ENCODE measurements around the gene MIF4GD. TPM values are rescaled to one million over a fixed set of nuclear protein-coding genes. Genes with fewer than 3 reads are reported as not detected.

MIF4GD gene
- total and polyA plus RNA-seq, 10 of the 15 experiments (the other 5 are each of a cell fraction or from before 2014, with no cell fraction given), result 22.8 to 96.2 (median 60.1) TPM

DNA sequence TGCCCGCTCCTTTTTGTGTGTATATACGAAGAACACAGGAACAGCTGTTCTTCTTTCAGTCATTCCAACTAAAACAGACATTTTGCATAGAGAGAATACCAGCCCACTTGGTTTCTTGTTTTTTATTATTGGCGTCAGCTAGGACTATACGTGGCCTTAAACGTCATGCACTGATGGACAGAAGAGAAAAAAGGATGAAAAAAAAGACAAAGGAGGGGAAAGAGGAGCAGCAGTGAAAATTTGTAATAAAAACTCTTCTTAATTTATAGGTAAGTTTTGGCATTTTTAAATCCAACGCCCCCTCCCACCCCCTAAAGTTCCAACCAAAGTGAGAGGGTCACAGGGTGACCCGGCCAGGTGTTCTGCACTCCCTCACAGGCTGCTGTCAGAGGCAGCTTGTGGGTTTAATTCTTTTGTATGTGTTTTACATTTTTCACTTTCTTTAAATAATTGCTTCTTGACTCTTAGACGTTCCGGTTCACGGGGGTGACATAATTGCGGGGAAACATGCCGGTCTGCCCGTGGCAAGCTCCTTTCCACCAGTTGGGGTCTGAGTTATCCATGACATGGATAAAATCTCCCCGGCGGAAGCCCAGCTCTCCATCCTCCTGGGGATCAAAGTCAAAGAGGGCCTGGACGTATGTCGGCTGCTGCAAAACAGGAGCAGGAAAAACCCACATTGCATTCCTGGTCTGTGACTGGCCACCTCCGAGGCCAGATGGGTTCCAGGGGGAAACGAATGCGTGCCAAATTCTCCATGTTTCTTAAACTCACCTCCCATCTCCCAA lies 49.1 kb upstream of the MIF4GD start (continued):
- TF ChIP-seq IKZF2 (IDR thresholded peaks at IDR 0.05) (peak; percentile 67 to 80), ZNF622 (IDR thresholded peaks at IDR 0.05) (no peak), RUNX3 (IDR thresholded peaks at IDR 0.05; ENCODE audit: low read length) (peak; percentile 77; the same call in 1 of the 2 replicates), ASH2L (IDR thresholded peaks at IDR 0.05; ENCODE audit: borderline replicate concordance, low read depth) (no peak), GABPA (IDR thresholded peaks at IDR 0.05; ENCODE audit: low read depth) (0 out of 2 replicates have a peak, but pooled peaks have one; percentile 32), SIN3A (IDR thresholded peaks at IDR 0.05; ENCODE audit: low read depth, low read length) (no peak), HDGF (IDR thresholded peaks at IDR 0.05) (no peak), EGR1 (IDR thresholded peaks at IDR 0.05; ENCODE audit: borderline replicate concordance in 1 of 2, low read depth in 2 of 2, low read length in 2 of 2) (no peak), NR2C2 (IDR thresholded peaks at IDR 0.05; ENCODE audit: borderline replicate concordance, control insufficient read depth, insufficient read length, low read depth) (no peak), EP300 (IDR thresholded peaks at IDR 0.05; ENCODE audit: borderline replicate concordance in 1 of 2, control insufficient read depth in 1 of 2, low read depth in 2 of 2, low read length in 2 of 2) (peak; percentile 63 to 75; a peak in 3 of 4 replicates), NR2C1 (IDR thresholded peaks at IDR 0.05) (peak; percentile 63), NBN (IDR thresholded peaks at IDR 0.05) (no peak), FOS (IDR thresholded peaks at IDR 0.05; ENCODE audit: borderline replicate concordance, extremely low read depth, insufficient read length) (no peak), SIX5 (IDR thresholded peaks at IDR 0.05; ENCODE audit: low read depth, low read length, severe bottlenecking) (no peak), TAF1 (IDR thresholded peaks at IDR 0.05; ENCODE audit: borderline replicate concordance, low read depth, low read length) (no peak), CREM (IDR thresholded peaks at IDR 0.05; ENCODE audit: low read depth) (peak; percentile 64)
- TF ChIP-seq, protein P1, sequence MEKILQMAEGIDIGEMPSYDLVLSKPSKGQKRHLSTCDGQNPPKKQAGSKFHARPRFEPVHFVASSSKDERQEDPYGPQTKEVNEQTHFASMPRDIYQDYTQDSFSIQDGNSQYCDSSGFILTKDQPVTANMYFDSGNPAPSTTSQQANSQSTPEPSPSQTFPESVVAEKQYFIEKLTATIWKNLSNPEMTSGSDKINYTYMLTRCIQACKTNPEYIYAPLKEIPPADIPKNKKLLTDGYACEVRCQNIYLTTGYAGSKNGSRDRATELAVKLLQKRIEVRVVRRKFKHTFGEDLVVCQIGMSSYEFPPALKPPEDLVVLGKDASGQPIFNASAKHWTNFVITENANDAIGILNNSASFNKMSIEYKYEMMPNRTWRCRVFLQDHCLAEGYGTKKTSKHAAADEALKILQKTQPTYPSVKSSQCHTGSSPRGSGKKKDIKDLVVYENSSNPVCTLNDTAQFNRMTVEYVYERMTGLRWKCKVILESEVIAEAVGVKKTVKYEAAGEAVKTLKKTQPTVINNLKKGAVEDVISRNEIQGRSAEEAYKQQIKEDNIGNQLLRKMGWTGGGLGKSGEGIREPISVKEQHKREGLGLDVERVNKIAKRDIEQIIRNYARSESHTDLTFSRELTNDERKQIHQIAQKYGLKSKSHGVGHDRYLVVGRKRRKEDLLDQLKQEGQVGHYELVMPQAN (conservative IDR thresholded peaks at IDR 0.05), result no peak
- TF ChIP-seq, protein P2, sequence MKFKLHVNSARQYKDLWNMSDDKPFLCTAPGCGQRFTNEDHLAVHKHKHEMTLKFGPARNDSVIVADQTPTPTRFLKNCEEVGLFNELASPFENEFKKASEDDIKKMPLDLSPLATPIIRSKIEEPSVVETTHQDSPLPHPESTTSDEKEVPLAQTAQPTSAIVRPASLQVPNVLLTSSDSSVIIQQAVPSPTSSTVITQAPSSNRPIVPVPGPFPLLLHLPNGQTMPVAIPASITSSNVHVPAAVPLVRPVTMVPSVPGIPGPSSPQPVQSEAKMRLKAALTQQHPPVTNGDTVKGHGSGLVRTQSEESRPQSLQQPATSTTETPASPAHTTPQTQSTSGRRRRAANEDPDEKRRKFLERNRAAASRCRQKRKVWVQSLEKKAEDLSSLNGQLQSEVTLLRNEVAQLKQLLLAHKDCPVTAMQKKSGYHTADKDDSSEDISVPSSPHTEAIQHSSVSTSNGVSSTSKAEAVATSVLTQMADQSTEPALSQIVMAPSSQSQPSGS (IDR thresholded peaks at IDR 0.05; ENCODE audit: low read length), result peak; percentile 74
- TF ChIP-seq, protein P3, sequence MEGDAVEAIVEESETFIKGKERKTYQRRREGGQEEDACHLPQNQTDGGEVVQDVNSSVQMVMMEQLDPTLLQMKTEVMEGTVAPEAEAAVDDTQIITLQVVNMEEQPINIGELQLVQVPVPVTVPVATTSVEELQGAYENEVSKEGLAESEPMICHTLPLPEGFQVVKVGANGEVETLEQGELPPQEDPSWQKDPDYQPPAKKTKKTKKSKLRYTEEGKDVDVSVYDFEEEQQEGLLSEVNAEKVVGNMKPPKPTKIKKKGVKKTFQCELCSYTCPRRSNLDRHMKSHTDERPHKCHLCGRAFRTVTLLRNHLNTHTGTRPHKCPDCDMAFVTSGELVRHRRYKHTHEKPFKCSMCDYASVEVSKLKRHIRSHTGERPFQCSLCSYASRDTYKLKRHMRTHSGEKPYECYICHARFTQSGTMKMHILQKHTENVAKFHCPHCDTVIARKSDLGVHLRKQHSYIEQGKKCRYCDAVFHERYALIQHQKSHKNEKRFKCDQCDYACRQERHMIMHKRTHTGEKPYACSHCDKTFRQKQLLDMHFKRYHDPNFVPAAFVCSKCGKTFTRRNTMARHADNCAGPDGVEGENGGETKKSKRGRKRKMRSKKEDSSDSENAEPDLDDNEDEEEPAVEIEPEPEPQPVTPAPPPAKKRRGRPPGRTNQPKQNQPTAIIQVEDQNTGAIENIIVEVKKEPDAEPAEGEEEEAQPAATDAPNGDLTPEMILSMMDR (IDR thresholded peaks at IDR 0.05 in 2 of 3, conservative IDR thresholded peaks at IDR 0.05 in 1 of 3; ENCODE audit: control insufficient read depth in 2 of 3, extremely low read depth in 1 of 3, insufficient read depth in 1 of 3, low read depth in 3 of 3, low read length in 3 of 3), result no peak
- TF ChIP-seq, protein P4, sequence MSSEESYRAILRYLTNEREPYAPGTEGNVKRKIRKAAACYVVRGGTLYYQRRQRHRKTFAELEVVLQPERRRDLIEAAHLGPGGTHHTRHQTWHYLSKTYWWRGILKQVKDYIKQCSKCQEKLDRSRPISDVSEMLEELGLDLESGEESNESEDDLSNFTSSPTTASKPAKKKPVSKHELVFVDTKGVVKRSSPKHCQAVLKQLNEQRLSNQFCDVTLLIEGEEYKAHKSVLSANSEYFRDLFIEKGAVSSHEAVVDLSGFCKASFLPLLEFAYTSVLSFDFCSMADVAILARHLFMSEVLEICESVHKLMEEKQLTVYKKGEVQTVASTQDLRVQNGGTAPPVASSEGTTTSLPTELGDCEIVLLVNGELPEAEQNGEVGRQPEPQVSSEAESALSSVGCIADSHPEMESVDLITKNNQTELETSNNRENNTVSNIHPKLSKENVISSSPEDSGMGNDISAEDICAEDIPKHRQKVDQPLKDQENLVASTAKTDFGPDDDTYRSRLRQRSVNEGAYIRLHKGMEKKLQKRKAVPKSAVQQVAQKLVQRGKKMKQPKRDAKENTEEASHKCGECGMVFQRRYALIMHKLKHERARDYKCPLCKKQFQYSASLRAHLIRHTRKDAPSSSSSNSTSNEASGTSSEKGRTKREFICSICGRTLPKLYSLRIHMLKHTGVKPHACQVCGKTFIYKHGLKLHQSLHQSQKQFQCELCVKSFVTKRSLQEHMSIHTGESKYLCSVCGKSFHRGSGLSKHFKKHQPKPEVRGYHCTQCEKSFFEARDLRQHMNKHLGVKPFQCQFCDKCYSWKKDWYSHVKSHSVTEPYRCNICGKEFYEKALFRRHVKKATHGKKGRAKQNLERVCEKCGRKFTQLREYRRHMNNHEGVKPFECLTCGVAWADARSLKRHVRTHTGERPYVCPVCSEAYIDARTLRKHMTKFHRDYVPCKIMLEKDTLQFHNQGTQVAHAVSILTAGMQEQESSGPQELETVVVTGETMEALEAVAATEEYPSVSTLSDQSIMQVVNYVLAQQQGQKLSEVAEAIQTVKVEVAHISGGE (CRISPR knock-in tag; IDR thresholded peaks at IDR 0.05), result no peak
